Stomach (tissue), 4 donors: ENCODE measurements around the gene BMPR2.

ENCODE experiments used
- EP300 ChIP-seq: sonication (generic); formaldehyde crosslinking; IDR thresholded peaks from one replicate; pipeline ENCODE4 v1.6.1; 2017; ENCODE audit warnings: antibody characterized with exemption
- POLR2AphosphoS5 ChIP-seq, 3 donors: sonication (generic); formaldehyde crosslinking; IDR thresholded peaks; one replicate each; pipeline ENCODE4 v1.6.1; 2016; ENCODE audit warnings: antibody characterized with exemption in 3 of 3
- TF ChIP-seq, protein P1 (sequence below), 7 experiments: fragments of 450-650 bp in 4 of 7; fragments of 200-600 bp in 3 of 7; sonication (generic) in 3 of 7; IDR thresholded peaks; one replicate each; pipeline ENCODE4 v1.5.1; 2016 to 2019; ENCODE audit warnings: antibody characterized with exemption in 7 of 7, control low read depth in 2 of 7, mild to moderate bottlenecking in 1 of 7

DNA sequence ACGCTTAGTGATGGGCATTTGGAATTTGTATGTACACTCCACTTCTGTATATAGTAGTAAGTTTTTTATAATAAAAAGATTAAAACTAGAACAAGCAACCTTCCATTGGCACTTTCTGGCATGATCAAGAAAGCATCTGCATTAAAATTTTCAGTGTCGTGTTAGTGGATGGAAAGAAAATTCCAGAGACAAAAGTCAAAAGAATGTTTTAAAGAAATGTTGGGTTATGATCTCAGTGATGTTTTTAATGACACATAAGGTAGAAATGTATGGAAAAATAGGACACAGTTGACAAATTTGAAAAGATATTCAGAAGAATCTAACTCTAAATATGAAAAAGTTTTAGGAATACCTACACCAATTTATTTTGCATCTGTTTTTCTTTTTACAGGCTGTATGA lies 132.6 kb downstream of the BMPR2 start:
- TF ChIP-seq, protein P1, sequence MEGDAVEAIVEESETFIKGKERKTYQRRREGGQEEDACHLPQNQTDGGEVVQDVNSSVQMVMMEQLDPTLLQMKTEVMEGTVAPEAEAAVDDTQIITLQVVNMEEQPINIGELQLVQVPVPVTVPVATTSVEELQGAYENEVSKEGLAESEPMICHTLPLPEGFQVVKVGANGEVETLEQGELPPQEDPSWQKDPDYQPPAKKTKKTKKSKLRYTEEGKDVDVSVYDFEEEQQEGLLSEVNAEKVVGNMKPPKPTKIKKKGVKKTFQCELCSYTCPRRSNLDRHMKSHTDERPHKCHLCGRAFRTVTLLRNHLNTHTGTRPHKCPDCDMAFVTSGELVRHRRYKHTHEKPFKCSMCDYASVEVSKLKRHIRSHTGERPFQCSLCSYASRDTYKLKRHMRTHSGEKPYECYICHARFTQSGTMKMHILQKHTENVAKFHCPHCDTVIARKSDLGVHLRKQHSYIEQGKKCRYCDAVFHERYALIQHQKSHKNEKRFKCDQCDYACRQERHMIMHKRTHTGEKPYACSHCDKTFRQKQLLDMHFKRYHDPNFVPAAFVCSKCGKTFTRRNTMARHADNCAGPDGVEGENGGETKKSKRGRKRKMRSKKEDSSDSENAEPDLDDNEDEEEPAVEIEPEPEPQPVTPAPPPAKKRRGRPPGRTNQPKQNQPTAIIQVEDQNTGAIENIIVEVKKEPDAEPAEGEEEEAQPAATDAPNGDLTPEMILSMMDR (IDR thresholded peaks at IDR 0.05): no peak
- no peak for TF ChIP-seq POLR2AphosphoS5 (IDR thresholded peaks at IDR 0.05)
- no peak for TF ChIP-seq EP300
